Fibroblast of skin of left biceps (primary cell): ENCODE measurements around the gene IL6.
"Not testable (repeated sequence)": the region's sequence is repeated elsewhere in the genome, so short reads cannot be mapped to it uniquely, and the experiment has no call there.

Experiments used
- DNase-seq, 2 experiments: peaks; one replicate each; pipeline ENCODE4 v3.0.0-alpha.2; 2013; ENCODE audit warnings: low read depth in 2 of 2

IL6 gene

DNA sequence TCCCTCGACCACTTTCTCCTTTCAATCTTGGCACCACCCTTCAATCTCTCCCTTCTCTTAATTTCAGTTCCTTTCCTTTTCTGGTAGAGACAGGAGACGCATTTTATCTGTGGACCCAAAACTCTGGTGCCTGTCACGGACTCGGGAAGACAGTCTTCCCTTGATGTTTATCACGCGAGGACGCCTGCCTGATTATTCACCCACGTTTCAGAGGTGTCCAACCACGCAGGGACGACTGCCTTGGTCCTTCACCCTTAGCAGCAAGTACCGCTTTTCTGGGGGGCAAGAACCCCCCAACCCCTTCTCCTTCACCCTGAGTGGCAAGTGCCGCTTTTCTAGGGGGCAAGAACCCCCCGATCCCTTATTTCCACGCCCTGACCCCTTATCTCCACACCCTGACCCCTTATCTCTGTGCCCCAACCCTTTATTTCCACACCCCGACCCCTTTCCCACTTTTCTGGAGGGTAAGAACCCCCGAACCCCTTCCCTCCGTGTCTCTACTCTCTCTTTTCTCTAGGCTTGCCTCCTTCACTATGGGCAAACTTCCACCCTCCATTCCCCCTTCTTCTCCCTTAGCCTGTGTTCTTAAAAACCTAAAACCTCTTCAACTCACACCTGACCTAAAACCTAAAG lies 22.9 kb upstream of the IL6 start:
- DNase-seq = not testable (repeated sequence)

DNA sequence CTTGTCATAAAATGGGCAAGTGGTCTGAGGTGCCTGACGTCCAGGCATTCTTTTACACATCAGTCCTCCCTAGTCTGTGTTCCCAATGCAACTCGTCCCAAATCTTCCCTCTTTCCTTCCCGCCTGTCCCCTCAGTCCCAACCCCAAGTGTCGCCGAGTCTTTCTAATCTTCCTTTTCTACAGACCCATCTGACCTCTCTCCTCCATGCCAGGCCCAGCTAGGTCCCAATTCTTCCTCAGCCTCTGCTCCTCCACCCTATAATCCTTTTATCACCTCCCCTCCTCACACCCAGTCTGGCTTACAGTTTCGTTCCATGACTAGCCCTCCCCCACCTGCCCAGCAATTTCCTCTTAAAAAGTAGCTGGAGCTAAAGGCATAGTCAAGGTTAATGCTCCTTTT lies 22.3 kb upstream of the IL6 start:
- not testable (repeated sequence) for DNase-seq

DNA sequence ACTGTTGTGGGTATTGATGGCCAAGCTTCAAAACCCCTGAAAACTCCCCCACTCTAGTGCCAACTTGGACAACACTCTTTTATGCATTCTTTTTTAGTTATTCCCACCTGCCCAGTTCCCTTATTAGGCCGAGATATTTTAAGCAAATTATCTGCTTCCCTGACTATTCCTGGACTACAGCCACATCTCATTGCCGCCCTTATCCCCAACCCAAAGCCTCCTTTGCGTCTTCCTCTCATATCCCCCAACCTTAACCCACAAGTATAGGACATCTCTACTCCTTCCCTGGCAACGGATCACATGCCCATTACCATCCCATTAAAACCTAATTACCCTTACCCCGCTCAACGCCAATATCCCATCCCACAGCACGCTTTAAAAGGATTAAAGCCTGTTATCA lies 21.1 kb upstream of the IL6 start:
- not testable (repeated sequence) for DNase-seq

DNA sequence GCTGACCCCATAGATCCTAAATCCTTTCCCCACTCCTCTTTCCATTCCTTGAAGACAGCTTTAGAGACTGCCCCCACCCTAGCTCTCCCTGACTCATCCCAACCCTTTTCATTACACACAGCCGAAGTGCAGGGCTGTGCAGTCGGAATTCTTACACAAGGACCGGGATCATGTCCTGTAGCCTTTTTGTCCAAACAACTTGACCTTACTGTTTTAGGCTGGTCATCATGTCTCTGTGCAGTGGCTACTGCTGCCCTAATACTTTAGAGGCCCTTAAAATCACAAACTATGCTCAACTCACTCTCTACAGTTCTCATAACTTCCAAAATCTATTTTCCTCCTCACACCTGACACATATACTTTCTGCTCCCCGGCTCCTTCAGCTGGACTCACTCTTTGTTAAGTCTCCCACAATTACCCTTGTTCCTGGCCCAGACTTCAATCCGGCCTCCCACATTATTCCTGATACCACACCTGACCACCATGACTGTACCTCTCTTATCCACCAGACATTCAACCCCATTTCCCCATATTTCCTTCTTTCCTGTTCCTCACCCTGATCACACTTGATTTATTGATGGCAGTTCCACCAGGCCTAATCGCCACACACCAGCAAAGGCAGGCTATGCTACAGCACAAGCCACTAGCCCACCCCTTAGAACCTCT lies 19.8 kb upstream of the IL6 start:
- DNase-seq = not testable (repeated sequence)

DNA sequence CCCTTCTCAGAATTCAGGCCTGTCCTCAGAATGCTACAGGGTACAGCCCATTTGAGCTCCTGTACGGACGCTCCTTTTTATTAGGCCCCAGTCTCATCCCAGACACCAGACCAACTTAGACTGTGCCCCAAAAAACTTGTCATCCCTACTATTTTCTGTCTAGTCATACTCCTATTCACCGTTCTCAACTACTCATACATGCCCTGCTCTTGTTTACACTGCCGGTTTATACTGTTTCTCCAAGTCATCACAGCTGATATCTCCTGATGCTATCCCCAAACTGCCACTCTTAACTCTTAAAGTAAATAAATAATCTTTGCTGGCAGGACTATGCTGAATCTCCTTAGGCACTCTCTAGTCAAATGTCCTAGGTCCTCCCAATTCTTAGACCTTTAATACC lies 18.8 kb upstream of the IL6 start:
- not testable (repeated sequence) for DNase-seq

DNA sequence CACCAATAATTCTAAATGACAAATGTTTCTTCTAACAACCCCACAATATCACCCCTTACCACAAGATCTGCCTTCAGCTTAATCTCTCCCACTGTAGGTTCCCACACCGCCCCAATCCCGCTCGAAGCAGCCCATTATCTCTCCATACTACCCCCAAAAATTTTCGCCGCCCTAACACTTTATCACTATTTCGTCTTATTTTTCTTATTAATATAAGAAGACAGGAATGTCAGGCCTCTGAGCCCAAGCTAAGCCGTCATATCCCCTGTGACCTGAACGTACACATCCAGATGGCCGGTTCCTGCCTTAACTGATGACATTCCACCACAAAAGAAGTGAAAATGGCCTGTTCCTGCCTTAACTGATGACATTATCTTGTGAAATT lies 18.3 kb upstream of the IL6 start:
- DNase-seq = not testable (repeated sequence)

DNA sequence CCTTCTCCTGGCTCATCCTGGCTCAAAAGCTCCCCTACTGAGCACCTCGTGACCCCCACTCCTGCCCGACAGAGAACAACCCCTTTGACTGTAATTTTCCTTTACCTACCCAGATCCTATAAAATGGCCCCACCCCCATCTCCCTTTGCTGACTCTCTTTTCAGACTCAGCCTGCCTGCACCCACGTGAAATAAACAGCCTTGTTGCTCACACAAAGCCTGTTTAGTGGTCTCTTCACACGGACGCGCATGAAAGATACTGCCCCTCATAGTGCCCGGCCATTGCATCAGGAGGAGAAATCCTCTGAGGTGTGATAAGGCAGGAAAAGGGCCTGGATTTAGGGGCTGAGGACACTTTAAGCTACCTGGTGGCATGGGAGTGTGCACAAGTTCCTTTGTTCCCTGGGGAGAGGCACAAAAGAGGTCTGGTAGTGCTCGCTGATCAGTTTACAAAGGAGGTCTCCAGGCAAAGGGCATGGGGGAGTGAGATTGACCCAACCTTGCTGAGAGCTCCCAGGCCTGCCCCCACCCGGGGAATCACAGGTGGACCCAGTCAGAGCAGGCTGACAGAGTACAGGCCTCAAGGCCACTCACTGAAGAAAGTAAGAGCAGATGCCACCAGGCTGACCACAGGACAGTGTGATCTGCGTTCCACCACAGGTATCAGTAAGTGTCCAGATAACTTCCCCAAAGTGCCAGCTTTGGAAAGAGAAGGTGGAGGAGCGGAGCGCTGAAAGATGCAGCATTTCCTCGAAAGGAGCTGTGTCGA lies 17.8 kb upstream of the IL6 start:
- DNase-seq = not testable (repeated sequence)

DNA sequence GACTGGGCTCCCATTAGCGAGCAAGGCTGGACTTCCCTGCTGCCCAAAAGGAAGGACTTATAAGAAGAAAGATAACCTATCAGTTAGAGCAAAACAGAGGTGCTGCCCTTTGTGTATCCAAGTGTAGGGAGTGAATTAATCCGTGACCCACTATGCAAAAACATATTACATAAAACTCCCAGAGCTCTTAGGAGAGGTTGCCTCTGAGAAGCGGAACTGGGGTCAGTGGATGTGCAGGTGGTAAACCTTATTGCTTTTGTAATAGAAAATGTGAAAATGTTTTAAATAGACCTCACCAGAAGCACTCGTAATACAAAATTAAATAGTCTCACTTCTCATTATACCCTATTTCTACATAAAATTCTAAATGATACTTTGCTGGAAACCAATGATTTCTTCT lies 17.1 kb upstream of the IL6 start:
- no peak for DNase-seq

DNA sequence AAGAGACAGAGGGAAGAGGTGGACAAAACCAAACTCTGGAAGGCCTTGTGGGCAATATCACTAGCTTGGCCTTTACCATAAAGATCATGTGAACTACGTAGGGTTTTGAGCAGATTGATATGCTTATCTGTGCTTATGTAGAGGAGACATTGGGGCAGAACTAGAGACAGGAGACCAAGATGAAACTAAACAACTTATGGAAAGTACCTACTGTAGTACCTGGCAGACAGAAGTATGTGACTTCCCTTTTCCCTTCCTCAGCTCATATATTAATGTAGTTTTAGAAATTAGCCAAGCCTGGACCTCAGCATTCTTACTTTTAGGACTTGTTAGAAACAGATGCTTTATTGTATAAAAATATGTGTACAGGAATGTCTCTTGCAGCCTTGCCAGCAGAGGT lies 14.0 kb upstream of the IL6 start:
- DNase-seq = no peak

DNA sequence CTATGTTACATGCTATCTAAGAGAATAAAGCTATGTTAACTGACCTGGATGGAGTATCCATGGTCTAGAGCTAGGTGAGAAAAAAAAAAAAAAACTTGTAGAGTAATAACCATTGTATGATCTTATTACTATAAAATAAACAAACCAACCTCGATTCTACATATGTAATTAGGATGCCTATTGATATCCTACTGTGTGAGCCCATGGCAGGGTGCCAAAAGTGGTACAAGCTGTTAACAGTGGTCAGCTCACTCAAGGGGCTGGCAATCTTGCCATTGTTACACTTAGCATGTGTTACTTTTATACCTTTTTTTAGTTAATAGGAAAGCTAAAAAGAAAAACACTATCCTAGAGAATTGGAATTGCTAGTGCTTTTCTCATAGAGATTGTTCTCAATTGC lies 13.5 kb upstream of the IL6 start:
- DNase-seq = no peak

DNA sequence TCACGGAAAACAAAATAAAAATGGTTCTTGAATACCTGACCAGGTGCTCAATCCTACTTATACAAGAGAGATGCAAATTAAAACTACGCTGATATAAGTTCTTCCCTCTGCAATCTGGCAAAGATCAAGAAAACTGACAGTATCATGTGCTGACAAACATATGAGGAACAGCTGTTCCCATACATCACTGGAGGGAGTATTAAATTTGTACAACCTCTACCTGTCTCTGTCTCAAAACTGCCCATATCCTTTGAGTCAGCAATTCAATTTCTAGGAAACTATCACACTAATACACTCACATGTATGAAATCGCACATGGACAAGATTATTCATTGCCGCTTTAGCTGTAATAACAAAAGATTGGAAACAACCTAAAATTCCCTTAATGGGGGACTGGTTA lies 11.0 kb upstream of the IL6 start:
- no peak for DNase-seq

DNA sequence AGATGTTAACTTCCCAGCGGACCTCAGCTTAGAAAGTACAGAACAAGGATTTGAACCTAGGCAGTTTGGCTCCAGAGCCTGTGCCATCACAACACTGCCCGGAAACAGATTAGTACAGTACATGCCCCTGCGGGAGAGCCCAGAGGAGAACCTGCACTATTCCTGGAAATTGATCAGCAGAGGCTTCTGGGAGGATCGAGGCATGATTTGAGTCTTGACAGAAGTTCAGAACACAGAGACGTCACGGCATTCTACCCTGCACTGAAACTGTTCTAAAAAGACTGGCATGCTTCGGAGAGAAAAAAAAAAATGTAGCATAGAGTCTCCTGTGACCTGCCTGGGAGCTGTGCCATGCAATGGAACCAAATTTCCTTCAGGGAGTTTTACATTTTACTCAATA lies 9.2 kb upstream of the IL6 start:
- no peak for DNase-seq

DNA sequence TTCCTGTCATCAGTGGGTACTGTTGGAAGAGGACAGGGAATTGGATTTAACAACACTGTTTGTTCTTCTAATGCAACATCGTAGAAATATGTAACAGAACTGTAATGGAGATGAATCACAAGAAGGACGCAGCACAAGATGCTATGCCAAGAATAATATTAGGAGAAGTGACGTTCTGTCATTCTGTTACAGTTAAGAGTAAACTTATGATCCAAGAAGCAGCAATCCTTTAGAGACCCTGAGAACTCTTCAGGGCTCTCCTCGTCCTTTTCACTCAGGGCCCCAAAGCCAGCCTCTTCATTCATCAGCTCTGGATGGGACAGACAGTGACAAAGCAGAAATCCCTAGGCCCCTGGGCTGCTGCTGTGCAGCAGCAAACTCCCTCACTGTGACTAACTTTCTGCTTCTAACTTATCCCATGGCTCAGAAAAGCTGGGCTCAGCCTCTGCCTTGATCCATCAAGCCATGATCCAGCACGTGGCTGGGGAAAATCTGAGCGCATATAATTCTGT lies 8.7 kb upstream of the IL6 start:
- DNase-seq = peak; percentile 68 to 71

DNA sequence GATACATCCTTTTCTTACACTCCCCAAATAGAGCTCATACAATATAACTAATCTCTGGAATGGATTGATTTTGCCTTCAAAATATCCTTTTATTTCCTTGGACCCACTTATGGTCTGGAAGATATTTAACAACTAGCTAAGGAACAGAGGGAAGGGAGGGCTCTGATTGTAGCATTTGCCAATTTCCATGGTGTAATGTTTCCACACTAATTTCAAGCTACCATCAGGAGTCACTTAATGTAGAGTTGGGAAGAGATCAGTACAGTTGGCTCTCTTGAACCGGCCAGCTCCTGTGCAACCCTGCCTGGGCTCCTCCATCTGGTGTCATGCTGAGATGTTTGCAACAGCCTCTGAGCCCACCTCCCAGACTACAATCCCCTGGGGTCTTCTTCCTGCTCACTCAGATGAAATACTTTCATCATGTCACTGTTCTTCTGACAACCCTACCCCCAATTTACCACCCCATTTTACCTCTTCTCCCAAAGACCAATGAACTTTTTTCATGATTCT lies 8.0 kb upstream of the IL6 start:
- DNase-seq = no peak

DNA sequence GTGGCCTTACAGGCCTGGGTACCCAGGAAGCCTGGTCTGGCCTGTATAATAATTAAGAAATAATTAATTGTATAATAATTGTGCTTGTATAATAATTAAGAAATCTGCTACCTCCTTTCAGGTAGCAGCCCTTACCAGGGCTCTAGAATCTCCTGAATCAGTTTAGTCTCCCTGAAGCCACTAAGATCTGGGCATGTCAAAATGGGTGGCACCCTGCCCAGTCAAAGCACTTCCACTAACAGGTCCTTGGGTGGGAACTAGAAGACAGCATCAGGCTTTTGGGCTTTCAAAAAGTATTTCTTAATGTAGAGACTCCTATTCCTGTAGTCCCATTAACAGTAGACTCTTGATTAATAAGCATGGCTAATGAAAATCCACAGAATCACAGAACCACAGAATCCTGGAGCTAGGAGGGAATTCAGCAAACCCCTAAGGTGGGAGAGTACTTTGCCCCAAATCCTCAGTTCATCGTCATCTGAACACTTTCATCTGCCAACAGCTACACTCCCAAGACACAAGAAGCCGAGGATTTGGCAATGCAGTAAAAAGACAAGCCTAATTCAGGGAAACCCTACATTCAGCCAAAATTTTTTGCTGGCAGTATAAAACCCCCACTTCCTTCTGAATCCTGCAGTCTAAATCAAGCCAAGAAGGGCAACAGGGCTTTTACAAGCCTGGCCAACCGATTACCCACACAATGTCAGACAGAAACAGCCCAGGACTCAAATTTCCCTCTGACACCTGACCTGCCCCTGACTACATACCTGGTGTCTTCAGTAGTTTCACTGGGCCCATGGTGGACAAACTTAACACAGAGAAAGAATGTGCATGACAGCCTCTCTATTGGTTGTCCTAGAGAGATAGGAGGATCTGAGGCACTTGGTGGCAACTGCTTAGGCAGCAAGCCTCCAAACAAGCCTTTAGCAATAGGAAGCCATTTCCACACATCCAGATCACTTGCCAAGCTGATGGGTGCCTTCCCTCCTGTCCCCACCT lies 5.9 kb upstream of the IL6 start:
- no peak for DNase-seq

DNA sequence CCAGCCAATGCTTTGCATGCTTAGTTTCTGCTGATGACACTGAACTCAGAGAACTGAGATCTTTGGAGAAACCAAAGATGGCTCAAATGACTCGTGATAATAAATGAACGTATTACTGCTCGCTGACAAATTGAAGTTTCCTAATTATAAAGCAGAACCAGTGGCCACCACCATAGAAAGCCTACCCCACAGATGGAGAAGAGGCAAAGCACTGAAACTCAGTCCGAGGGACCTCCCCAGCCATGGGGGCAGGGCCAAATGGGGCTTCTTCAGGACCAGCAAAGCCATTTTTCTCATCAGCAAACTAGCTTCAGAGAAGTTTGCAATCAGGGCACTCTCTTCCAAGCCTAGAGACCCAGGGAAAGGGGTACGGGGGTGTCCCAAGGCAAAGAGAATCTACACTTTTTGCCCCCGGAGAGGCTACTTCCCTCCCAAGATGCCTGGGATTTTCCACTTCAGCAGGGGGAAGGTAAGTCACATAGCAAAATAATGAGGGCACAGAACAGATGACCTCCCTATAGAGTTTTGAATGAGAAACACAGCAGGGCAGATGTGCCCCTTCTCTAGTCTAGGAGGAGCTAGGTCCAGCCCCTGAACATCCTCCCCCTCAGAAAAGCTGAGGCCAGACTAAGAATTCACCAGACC lies 4.3 kb upstream of the IL6 start:
- DNase-seq = no peak

DNA sequence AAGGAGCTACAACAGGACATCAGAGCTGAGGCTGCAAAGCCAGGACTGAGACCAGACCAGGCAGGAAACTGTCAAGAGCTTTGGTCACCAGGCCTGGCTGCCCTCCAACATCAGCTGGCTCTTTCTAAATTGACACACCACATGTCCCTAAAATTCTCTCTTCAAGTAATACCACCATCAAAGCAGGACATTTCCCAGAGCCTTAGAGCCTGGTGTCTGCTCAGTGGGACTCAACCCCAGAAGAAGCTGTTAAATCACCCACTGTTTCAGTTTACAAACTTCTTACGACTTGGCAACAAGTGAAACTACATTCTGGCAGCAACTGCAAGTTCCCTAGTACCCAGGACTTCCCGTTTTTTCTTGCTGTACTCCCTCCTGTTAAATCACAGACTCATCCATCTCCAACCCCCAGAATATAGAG lies 3.8 kb upstream of the IL6 start:
- DNase-seq = no peak

DNA sequence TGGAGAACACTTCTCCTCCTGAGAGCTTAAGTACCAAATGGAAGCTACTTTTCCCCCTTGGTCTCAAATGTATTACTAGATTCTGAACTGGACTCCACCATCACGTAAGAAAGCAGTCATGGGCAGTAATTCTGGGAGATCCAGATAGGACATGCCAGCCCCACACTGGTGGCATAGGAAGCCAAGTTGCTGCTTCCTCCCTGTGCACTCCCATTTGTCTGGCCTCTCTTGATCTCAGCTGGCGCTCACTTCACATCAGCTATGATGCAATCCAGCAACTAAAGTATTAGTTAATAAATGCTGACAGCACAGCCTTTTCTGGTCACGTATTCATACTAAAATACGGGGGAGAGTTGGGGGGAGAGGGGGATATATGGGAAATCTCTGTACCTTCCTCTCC lies 3.4 kb upstream of the IL6 start:
- DNase-seq = no peak

DNA sequence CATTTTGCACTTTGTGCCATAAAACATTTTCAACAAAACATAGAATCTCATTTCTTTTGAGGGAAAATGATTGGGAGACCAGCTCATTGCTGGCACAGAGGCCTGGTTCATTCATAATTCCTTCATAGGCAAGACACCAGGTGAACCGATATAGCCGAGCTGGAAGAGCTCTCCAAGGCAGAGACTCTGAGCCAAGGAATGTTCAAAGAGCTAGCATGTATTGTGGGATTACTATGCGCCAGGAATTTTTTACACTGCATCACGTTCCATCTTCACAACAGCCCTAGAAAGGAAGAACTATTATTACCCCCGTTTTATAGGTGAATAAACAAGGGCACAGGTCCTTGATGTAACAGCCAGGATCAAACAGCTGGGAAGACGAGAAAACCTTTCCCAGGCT lies 2.1 kb upstream of the IL6 start:
- DNase-seq = no peak

DNA sequence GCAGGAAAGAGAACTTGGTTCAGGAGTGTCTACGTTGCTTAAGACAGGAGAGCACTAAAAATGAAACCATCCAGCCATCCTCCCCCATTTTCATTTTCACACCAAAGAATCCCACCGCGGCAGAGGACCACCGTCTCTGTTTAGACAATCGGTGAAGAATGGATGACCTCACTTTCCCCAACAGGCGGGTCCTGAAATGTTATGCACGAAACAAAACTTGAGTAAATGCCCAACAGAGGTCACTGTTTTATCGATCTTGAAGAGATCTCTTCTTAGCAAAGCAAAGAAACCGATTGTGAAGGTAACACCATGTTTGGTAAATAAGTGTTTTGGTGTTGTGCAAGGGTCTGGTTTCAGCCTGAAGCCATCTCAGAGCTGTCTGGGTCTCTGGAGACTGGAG lies 1.4 kb upstream of the IL6 start:
- DNase-seq = no peak

DNA sequence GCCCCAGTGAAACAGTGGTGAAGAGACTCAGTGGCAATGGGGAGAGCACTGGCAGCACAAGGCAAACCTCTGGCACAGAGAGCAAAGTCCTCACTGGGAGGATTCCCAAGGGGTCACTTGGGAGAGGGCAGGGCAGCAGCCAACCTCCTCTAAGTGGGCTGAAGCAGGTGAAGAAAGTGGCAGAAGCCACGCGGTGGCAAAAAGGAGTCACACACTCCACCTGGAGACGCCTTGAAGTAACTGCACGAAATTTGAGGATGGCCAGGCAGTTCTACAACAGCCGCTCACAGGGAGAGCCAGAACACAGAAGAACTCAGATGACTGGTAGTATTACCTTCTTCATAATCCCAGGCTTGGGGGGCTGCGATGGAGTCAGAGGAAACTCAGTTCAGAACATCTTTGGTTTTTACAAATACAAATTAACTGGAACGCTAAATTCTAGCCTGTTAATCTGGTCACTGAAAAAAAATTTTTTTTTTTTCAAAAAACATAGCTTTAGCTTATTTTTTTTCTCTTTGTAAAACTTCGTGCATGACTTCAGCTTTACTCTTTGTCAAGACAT lies 574 bp upstream of the IL6 start:
- DNase-seq = peak; percentile 44 to 51
